HG02798 (cell line): ENCODE measurements around the gene SNTG2.
"Not testable (repeated sequence)": the region's sequence is repeated elsewhere in the genome, so short reads cannot be mapped to it uniquely, and the experiment has no call there.

Source experiments
- ATAC-seq: cut with Tn5 transposase; IDR thresholded peaks from one replicate; pipeline ENCODE4 v1.9.1; 2021; ENCODE audit warnings: mild to moderate bottlenecking; ENCODE audit not compliant: unreplicated experiment, poor library complexity

Gene SNTG2

GRCh38 chr2:1081451-1082225, 131.0 kb downstream of the SNTG2 start:
- ATAC-seq = no peak

- no peak for ATAC-seq
These were observed 132.0 kb downstream of the SNTG2 start for GRCh38 chr2:1082456-1083205.

- no peak for ATAC-seq
These were observed 137.7 kb downstream of the SNTG2 start for GRCh38 chr2:1088192-1088860.

- no peak for ATAC-seq
These were observed 138.3 kb downstream of the SNTG2 start for GRCh38 chr2:1088940-1089339.

GRCh38 chr2:1091895-1092585, 141.4 kb downstream of the SNTG2 start:
- no peak for ATAC-seq

- ATAC-seq = not testable (repeated sequence)
These were observed 143.0 kb downstream of the SNTG2 start for GRCh38 chr2:1093668-1094067.

GRCh38 chr2:1097101-1097500, 146.5 kb downstream of the SNTG2 start:
- ATAC-seq = no peak

- ATAC-seq = no peak
These were observed 148.8 kb downstream of the SNTG2 start for GRCh38 chr2:1099418-1099817.

GRCh38 chr2:1101011-1101782, 150.5 kb downstream of the SNTG2 start:
- no peak for ATAC-seq

- ATAC-seq = no peak
These were observed 151.4 kb downstream of the SNTG2 start for GRCh38 chr2:1101982-1102590.

GRCh38 chr2:1104364-1104763, 153.7 kb downstream of the SNTG2 start:
- ATAC-seq = no peak

- ATAC-seq = not testable (repeated sequence)
These were observed 155.7 kb downstream of the SNTG2 start for GRCh38 chr2:1106344-1106743.

GRCh38 chr2:1115843-1116539, 165.3 kb downstream of the SNTG2 start:
- no peak for ATAC-seq

GRCh38 chr2:1117569-1117968, 166.9 kb downstream of the SNTG2 start:
- ATAC-seq = no peak

GRCh38 chr2:1125217-1125616, 174.6 kb downstream of the SNTG2 start:
- no peak for ATAC-seq

- no peak for ATAC-seq
These were observed 175.2 kb downstream of the SNTG2 start for GRCh38 chr2:1125633-1126370.

- ATAC-seq = no peak
These were observed 179.3 kb downstream of the SNTG2 start for GRCh38 chr2:1129982-1130381.

- no peak for ATAC-seq
These were observed 180.3 kb downstream of the SNTG2 start for GRCh38 chr2:1130922-1131321.
